ENCODE measurements around the gene ZNF423. TPM values are rescaled to one million over a fixed set of nuclear protein-coding genes. Genes with fewer than 3 reads are reported as not detected.

ZNF423 gene
- total RNA-seq, 1 donor from 2014 or later = 12.3 TPM

- no peak for DNase-seq (ENCODE audit: low spot score)
These were observed 358.4 kb downstream of the ZNF423 start for GRCh38 chr16:49497466-49497865.

DNA sequence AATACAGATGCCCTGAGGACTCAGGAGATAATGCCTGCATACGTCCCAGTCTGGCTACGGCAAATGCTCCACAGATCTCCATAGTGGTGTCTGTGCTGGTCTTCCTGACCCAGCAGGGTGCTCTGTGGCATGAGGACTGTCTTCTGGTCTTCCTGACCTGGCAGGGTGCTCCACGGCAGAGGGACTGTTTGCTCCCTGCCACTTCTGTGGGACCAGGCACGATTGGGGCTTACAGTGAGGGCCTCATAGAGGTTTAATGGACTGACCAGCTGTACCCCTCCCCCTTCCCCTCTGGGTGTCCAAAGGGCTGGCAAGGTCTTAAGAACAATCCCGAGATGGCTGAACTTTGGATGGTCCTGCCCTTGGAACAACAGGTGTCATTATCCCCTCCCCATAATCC lies 359.3 kb downstream of the ZNF423 start:
- DNase-seq (ENCODE audit: low spot score) = no peak

- no peak for DNase-seq (ENCODE audit: low spot score)
These were observed 360.1 kb downstream of the ZNF423 start for GRCh38 chr16:49495596-49496355.

DNA sequence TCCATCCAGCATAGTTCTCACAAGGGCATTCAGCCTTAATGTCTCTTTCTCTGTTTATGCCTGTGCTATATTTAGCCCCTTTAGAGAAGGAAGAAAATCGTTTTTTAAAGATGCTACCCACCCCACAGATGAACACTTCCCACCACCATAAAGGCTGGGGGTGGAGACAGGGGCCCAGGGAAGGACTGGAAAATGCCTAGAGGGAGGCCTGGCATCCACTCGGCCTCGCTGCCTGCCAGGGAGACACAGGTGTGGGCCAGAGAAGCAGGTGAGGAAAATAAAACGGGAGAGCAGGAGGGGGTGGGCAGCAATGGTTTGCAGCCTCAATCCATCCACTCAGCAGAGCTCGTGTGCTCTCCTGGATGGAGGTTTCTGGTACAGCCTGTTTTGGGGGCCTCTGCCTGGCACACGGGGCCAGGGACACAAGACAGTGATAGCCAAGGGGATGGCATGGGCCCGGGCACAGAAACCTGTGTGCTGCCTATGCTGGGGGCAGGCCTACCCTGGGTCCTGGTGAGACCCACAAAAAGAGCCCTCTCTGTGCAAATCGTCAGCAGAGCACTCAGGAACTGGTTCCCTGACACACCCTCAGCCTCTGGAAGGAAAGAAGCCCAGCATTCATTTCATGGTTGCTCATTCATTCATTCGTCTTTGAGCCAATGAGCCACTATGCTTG lies 360.9 kb downstream of the ZNF423 start:
- no peak for DNase-seq (ENCODE audit: low spot score)

DNA sequence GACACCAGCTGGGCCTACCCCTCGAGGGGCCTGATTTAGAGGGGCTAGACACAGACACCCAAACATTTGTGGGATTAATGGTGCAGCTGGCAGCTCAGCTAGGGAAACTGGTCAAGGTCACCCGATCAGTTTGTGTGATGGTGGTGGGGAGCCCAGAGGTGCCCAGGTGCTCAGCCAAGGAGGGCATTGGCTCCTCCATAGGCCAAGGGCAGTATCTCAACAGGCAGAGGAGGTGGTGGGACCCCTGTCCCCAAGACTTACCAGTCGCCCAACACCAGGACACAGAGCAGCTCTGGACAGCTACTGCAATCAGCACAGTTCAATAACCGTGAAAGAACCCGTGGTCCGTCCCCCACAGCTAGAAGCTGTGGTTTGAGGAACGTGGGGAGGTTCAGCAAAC lies 361.4 kb downstream of the ZNF423 start:
- DNase-seq (ENCODE audit: low spot score) = no peak

GRCh38 chr16:49493836-49494235 lies 362.1 kb downstream of the ZNF423 start:
- DNase-seq (ENCODE audit: low spot score) = no peak

DNA sequence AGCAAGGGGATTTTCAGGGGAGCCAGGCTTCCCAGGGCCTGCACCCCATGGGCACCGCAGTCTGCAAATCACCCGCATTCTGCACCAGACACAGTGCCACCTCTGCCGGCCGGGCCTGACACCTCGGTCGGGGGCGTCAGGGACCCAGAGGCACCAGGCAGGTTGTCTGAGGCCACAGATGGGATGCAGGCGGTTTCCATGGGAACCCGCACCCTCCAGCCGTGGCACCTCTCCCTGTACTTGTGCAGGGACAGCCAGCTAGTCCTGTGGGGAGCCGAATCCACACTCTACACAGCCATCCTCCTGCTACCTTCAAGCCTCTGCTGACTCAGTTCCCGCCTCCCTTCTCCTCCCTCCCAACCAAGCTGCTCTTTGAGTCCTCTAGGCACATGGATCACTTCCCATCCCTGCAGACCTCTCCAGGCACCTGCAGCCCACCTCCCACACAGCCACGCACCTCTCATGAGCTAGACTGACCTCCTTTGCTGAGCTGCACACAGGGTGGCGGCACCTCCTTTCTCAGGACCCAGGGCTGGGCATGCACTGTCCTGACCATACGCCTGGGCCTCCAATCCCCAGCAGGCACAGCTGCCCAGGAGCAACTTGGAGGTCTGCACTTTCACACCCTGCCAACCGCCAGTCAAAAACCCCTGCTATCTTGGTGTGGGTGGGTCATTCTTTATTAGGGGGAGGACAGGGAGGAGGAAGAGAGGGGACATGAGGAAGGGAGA lies 362.9 kb downstream of the ZNF423 start:
- DNase-seq (ENCODE audit: low spot score) = no peak

GRCh38 chr16:49491771-49492761 lies 363.8 kb downstream of the ZNF423 start:
- DNase-seq (ENCODE audit: low spot score) = no peak

- no peak for DNase-seq (ENCODE audit: low spot score)
These were observed 364.7 kb downstream of the ZNF423 start for GRCh38 chr16:49491106-49491670.

GRCh38 chr16:49490321-49490705 lies 365.6 kb downstream of the ZNF423 start:
- DNase-seq (ENCODE audit: low spot score) = no peak

DNA sequence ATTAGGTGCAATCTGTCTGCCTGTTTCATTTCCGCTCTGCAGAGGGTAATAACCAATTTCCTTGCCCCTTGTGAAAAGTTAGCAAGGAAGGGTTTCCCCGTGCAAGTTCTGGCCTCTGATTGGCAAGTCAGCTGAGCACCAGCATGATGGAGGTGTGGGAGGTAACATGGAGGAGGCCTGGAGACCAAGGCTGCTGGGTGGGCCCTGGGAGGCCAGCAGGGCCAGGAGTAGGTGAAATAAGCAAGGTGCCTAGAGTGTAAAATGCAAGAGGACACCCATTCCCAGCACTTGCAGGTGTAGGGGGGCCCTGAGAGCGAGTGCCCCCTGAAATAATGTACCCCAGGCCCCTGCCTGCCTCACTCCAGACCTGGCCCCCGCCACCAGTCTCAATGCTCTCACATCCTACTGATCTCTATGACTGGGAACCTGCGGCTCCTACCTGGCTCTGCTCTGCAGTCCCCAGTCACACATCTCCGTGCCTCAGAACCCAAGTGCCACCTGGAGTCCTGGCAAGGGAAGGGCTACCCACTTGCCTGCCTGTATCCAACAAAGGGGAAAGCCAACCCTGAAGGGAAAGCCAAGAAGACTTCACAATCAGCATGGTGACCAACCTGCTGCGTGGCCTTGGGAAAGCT lies 366.1 kb downstream of the ZNF423 start:
- no peak for DNase-seq (ENCODE audit: low spot score)

DNA sequence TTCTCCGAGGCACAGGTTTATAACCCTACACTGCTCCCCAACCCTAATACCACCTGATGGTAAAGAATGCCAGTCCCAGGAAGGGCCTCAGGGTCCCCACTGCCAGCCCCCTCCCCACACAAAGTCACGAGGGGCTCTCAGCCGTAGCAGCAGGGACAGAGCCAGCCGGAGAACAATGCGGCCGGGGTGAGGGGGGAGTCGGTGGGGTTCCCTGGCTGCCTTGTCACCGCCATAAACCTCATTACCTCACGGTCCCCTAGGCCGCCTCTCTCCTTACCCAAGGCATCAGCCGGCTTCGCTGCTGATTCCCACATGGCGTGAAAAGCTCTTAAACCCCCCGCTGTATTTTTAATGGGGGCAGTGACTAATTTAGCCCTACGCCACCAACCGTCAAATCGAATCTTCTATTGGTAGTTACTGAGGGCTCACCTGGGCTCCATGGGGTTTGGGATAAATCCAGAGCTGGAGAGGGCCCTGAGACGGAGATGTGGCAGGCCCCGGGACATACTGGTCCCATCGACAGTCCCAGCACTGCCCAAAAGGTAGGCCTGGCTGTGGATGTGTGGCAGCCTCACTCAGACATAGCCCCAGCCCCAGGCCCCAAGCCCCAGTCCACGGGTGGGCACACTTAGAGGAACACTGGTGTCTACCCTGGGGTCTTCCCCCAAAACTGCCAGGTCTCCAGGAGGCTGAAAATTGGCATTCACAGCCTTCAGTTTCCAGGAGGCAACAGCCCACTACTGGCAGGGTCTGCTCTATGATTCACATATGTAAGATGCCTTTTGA lies 367.0 kb downstream of the ZNF423 start:
- no peak for DNase-seq (ENCODE audit: low spot score)

- DNase-seq (ENCODE audit: low spot score) = no peak
These were observed 367.6 kb downstream of the ZNF423 start for GRCh38 chr16:49488336-49488735.

- no peak for DNase-seq (ENCODE audit: low spot score)
These were observed 368.2 kb downstream of the ZNF423 start for GRCh38 chr16:49487746-49488145.

DNA sequence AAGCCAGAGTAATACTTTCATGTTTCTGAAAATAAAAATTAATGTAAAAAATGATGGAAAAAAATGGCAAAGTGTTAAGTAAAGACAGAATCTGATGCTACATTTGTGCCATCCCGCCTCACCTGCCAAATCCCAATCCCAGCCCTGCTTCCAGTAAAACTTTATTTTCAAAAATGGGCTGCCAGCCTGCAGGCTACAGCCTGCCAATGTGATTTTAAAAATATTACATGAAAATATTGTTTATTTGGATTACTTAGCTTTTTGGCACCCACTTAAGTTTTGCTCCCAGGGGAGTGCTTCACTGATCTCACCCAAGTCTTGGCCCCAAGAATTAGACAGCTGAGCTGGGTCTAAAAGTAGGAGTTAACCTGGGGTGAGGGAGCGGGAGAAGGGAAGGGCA lies 369.5 kb downstream of the ZNF423 start:
- DNase-seq (ENCODE audit: low spot score) = no peak

GRCh38 chr16:49485663-49486062 lies 370.2 kb downstream of the ZNF423 start:
- DNase-seq (ENCODE audit: low spot score) = no peak

- DNase-seq (ENCODE audit: low spot score) = no peak
These were observed 371.0 kb downstream of the ZNF423 start for GRCh38 chr16:49484936-49485335.

GRCh38 chr16:49484451-49484849 lies 371.5 kb downstream of the ZNF423 start:
- DNase-seq (ENCODE audit: low spot score) = peak; percentile 59

DNA sequence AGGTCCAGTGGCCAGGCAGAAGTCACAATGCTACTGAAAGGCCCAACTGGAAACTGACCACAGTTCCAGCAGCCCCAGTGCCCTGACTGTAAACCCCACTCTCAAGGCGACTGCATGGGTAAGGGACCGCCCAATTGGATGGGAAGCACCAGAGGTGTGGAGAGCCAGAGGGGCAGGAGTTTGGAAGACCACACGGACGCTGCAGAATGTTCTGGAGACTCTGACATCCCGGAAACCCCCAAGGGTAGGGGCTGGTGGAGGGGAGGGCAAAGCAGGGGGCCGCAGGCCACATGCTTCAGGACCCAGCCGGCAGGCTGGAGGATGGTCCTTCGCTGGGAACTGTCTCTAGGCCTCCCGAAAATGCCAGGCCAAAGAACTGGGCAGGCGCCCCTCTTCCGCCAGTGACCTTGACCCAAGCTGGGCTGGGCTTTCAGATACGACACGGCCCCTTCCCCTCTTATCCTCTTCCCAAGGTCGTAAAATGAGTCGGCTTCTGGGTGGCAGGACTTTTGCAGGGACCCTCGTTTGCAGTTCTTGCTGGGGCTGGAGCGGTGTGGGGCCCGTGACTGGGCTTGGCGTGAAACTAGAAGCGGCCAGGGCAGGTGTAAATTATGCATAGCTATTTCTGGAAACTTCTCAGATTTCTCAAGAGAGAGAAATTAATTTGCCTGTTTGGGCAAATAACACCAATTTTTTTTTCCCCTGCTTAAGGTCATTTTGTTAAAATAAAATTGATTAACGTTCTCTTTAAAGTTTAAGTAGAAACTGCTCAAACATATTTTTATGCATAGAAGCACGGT lies 372.1 kb downstream of the ZNF423 start:
- DNase-seq (ENCODE audit: low spot score) = no peak

All from umbilical cord (tissue), 2 donors.